PC-3 (cell line): Measurements from ENCODE around the gene NAA10. TPM values are rescaled to one million over a fixed set of nuclear protein-coding genes. Genes with fewer than 3 reads are reported as not detected.
A peak's percentile ranks its signal among the peaks of the same experiment; 100 is the strongest.

Experiments
- ATAC-seq: fragments of 200-7000 bp; cut with Tn5 transposase; 2 replicates; pipeline ENCODE4 v1.9.1; 2020; ENCODE audit warnings: mild to moderate bottlenecking, moderate library complexity
- BruUV-seq: library from RNA; stranded (reverse); fragments of 400-500 nt; replicated peaks from 2 replicates; lab custom pipeline; 2021; lab: Mats Ljungman, UMichigan
- CTCF ChIA-PET: fragments of 300-600 bp; sonication (Branson Sonifier 250); formaldehyde crosslinking; loops from one replicate; lab custom pipeline; 2022; ENCODE audit warnings: antibody characterized with exemption; lab: Charles Lee
- POLR2A ChIA-PET: fragments of 300-600 bp; sonication (Branson Sonifier 250); formaldehyde crosslinking; loops from one replicate; lab custom pipeline; 2022; ENCODE audit warnings: antibody characterized with exemption; ENCODE audit not compliant: unreplicated experiment; lab: Charles Lee
- DNase-seq: peaks from one replicate; pipeline ENCODE4 v3.0.0-alpha.2; 2015
- H2AFZ ChIP-seq: fragments of 300-600 bp; sonication (generic); 2 replicates; pipeline ENCODE4 v1.6.0; 2016; ENCODE audit warnings: antibody characterized with exemption, low read length
- H3F3A ChIP-seq: fragments of 300-600 bp; sonication (generic); one replicate; pipeline ENCODE4 v1.6.0; 2017; ENCODE audit warnings: antibody characterized with exemption, low read length, control low read depth, mild to moderate bottlenecking; ENCODE audit not compliant: unreplicated experiment
- H3K27ac ChIP-seq: fragments of 300-600 bp; sonication (generic); 2 replicates; pipeline ENCODE4 v1.5.1; 2016; ENCODE audit warnings: mild to moderate bottlenecking, low read length
- H3K27me3 ChIP-seq: fragments of 300-600 bp; sonication (generic); 2 replicates; pipeline ENCODE4 v1.6.1; 2016; ENCODE audit warnings: low read length, mixed read lengths
- H3K36me3 ChIP-seq: fragments of 300-600 bp; sonication (generic); 2 replicates; pipeline ENCODE4 v1.6.1; 2016; ENCODE audit warnings: low read depth, mixed run types, low read length, mixed read lengths
- H3K4me1 ChIP-seq: fragments of 300-600 bp; sonication (generic); 2 replicates; pipeline ENCODE4 v1.5.1; 2016; ENCODE audit warnings: low read length; ENCODE audit not compliant: insufficient read depth
- H3K4me2 ChIP-seq: fragments of 300-600 bp; sonication (generic); 2 replicates; pipeline ENCODE4 v1.6.0; 2016; ENCODE audit warnings: low read length
- H3K4me3 ChIP-seq: fragments of 300-600 bp; sonication (generic); 2 replicates; pipeline ENCODE4 v1.5.1; 2016; ENCODE audit warnings: mild to moderate bottlenecking, low read length, mixed read lengths
- H3K79me2 ChIP-seq: fragments of 300-600 bp; sonication (generic); 2 replicates; pipeline ENCODE4 v1.6.1; 2017; ENCODE audit warnings: low read length, mixed read lengths
- H3K9ac ChIP-seq: fragments of 300-600 bp; sonication (generic); 2 replicates; pipeline ENCODE4 v1.6.0; 2016; ENCODE audit warnings: mild to moderate bottlenecking, low read length
- H3K9me2 ChIP-seq: fragments of 300-600 bp; sonication (generic); replicated peaks from 2 replicates; pipeline ENCODE4 v1.6.1; 2016; ENCODE audit warnings: mixed run types, low read length, mixed read lengths
- H3K9me3 ChIP-seq: fragments of 300-600 bp; sonication (generic); 2 replicates; pipeline ENCODE4 v1.6.1; 2016; ENCODE audit warnings: low read length, mixed read lengths
- H4K20me1 ChIP-seq: fragments of 300-600 bp; sonication (generic); 2 replicates; pipeline ENCODE4 v1.6.1; 2016; ENCODE audit warnings: low read length, mixed read lengths
- CTCF ChIP-seq: fragments of 300-600 bp; sonication (generic); conservative IDR thresholded peaks from 2 replicates; pipeline ENCODE4 v1.5.1; 2017; ENCODE audit warnings: antibody characterized with exemption, low read depth, mild to moderate bottlenecking, low read length
- EZH2 ChIP-seq: fragments of 300-600 bp; sonication (generic); IDR thresholded peaks from one replicate; pipeline ENCODE4 v1.6.1; 2017; ENCODE audit warnings: antibody characterized with exemption, mild to moderate bottlenecking, low read length; ENCODE audit not compliant: unreplicated experiment
- EZH2phosphoT487 ChIP-seq: fragments of 300-600 bp; sonication (generic); IDR thresholded peaks from 2 replicates; pipeline ENCODE4 v1.6.1; 2018; ENCODE audit warnings: mild to moderate bottlenecking, antibody characterized with exemption, low read length, borderline replicate concordance
- intact Hi-C: fragments of 100-400 bp; cut with micrococcal nuclease; formaldehyde crosslinking; loops from 2 replicates; pipeline ENCODE4 v1.9.0; 2023
- total RNA-seq: library from RNA; depleted of rRNA; stranded (reverse); fragments of >200 nt; gene quantifications from 2 replicates; pipeline ENCODE4 v1.2.3, GENCODE V29; 2014

Gene NAA10
- total RNA-seq, 1 experiment from 2014 or later, result 172 TPM

GRCh38 chrX:153925387-153925738 is 9.5 kb downstream of the NAA10 start:
- BruUV-seq, result no TSS peak
- H2AFZ ChIP-seq, result no peak overlapping the region
- no peak for ATAC-seq
- no peaks in the 10 kb centered on the region for H3K9me2 ChIP-seq
- TF ChIP-seq EZH2, result no peak
- TF ChIP-seq EZH2phosphoT487, result no peak
- TF ChIP-seq CTCF, result no peak
- no peaks in the 10 kb centered on the region for H4K20me1 ChIP-seq
- ChIA-PET CTCF (interaction anchor here (1.6 kb wide), 1 partner anchor 22 kb away, joined by 5 read pairs; no protein-coding TSS in a partner anchor), POLR2A (no interaction called here)
- H3K9ac ChIP-seq, result no peak overlapping the region
- no peak overlapping the region for H3K4me2 ChIP-seq
- no peak for DNase-seq
- H3K4me3 ChIP-seq, result no peak overlapping the region
- no peaks in the 10 kb centered on the region for H3K79me2 ChIP-seq
- intact Hi-C loops, result loop anchor here (5.0 kb wide), 1 partner anchor 163 kb away; the partner anchor contains the start of gene PLXNB3
- no peaks in the 10 kb centered on the region for H3K27me3 ChIP-seq
- H3K4me1 ChIP-seq, result peaks cover 21% of the 10 kb centered on the region
- H3K36me3 ChIP-seq, result no peaks in the 10 kb centered on the region
- no peak overlapping the region for H3K27ac ChIP-seq
- no peaks in the 10 kb centered on the region for H3K9me3 ChIP-seq
- no peaks in the 10 kb centered on the region for H3F3A ChIP-seq

DNA sequence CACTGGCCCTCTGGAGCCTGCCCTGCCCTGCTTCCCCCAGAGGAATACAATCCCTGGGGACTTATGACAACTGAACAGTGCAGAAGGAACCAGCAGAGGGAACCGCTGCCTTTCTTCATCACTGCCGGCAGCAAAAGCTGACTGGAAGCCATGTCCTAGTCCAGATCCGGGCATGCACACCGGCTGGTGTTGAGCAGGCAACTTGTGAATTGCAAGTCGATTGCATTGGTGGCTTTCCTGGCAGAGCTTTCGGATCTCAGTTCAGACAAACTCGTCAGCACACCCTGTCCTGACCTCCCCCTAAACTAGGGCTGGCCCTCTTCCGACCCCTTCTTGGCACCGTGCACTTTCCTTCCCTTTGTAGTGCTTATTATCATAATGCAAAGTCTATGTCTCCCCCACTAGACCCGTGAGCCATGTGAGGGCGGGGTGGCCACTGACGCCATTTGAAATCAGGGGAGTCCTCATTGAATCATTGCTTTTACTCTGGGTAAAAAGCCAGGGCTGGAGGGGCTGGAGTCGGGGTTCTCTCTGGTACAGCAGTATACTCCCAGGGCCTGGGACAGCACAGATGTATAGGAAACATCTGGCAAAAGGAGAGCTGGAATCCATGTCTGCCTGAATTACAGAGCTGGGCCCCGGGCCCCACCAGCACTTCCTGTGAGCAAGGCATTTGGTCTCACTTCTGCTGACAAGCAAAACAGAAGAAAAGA is 10.5 kb downstream of the NAA10 start:
- no peak overlapping the region for H2AFZ ChIP-seq
- ChIA-PET CTCF (interaction anchor here (0.6 to 1.6 kb wide), 2 partner anchors 17 to 23 kb away, joined by 3 to 5 read pairs; no protein-coding TSS in a partner anchor), POLR2A (no interaction called here)
- H3F3A ChIP-seq, result no peaks in the 10 kb centered on the region
- H4K20me1 ChIP-seq, result no peaks in the 10 kb centered on the region
- H3K9me2 ChIP-seq, result no peaks in the 10 kb centered on the region
- H3K27me3 ChIP-seq, result no peaks in the 10 kb centered on the region
- ATAC-seq, result no peak
- no peak overlapping the region for H3K9ac ChIP-seq
- peaks cover 19% of the 10 kb centered on the region for H3K4me1 ChIP-seq
- DNase-seq, result peak; percentile 42
- H3K79me2 ChIP-seq, result no peaks in the 10 kb centered on the region
- no peak overlapping the region for H3K27ac ChIP-seq
- BruUV-seq, result no TSS peak
- intact Hi-C loops, result loop anchor here (1.0 kb wide), 1 partner anchor 23 kb away; no protein-coding TSS in a partner anchor
- no peak overlapping the region for H3K4me3 ChIP-seq
- TF ChIP-seq CTCF (peak; percentile 35; the same call in 1 of the 2 replicates), EZH2 (no peak), EZH2phosphoT487 (no peak)
- no peak overlapping the region for H3K4me2 ChIP-seq
- H3K9me3 ChIP-seq, result no peaks in the 10 kb centered on the region
- no peaks in the 10 kb centered on the region for H3K36me3 ChIP-seq
